HepG2 (cell line): ENCODE data around the gene ADAT3. TPM values are rescaled to one million over a fixed set of nuclear protein-coding genes. Genes with fewer than 3 reads are reported as not detected.
A peak's percentile ranks its signal among the peaks of the same experiment; 100 is the strongest.

Experiments
- ARID4A ChIP-seq: sonication (generic); formaldehyde crosslinking; IDR thresholded peaks from 2 replicates; pipeline ENCODE4 v1.5.0; 2020; ENCODE audit warnings: mild to moderate bottlenecking, missing genetic modification reagents, borderline replicate concordance
- ARID5B ChIP-seq: IDR thresholded peaks from 2 replicates; pipeline ENCODE4 v1.4.0; 2020; ENCODE audit warnings: mild to moderate bottlenecking, missing genetic modification reagents
- CEBPG ChIP-seq: IDR thresholded peaks from 2 replicates; pipeline ENCODE4 v1.6.1; 2016
- HDAC2 ChIP-seq: sonication (generic); formaldehyde crosslinking; IDR thresholded peaks from 2 replicates; pipeline ENCODE4 v1.4.0; 2020; ENCODE audit warnings: missing genetic modification reagents
- JUNB ChIP-seq: sonication (generic); formaldehyde crosslinking; IDR thresholded peaks from 2 replicates; pipeline ENCODE4 v1.8.0; 2022; ENCODE audit warnings: missing genetic modification reagents, mild to moderate bottlenecking, borderline replicate concordance
- NCOA5 ChIP-seq: sonication (generic); formaldehyde crosslinking; IDR thresholded peaks from 2 replicates; pipeline ENCODE4 v1.4.0; 2020; ENCODE audit warnings: missing genetic modification reagents
- NR2F2 ChIP-seq: IDR thresholded peaks from 2 replicates; pipeline ENCODE4 v1.6.1; 2012; ENCODE audit warnings: low read depth, inconsistent platforms, borderline replicate concordance
- PATZ1 ChIP-seq: sonication (generic); formaldehyde crosslinking; IDR thresholded peaks from 2 replicates; pipeline ENCODE4 v1.4.0; 2020; ENCODE audit warnings: missing genetic modification reagents
- SP5 ChIP-seq: IDR thresholded peaks from 2 replicates; pipeline ENCODE4 v1.6.1; 2016; ENCODE audit warnings: low read depth, borderline replicate concordance
- TEAD2 ChIP-seq: sonication (generic); formaldehyde crosslinking; IDR thresholded peaks from 2 replicates; pipeline ENCODE4 v1.9.0; 2021; ENCODE audit warnings: missing genetic modification reagents
- ZNF180 ChIP-seq: sonication (generic); formaldehyde crosslinking; IDR thresholded peaks from 2 replicates; pipeline ENCODE4 v1.4.0; 2020; ENCODE audit warnings: low read depth, missing genetic modification reagents, borderline replicate concordance
- ZNF362 ChIP-seq: sonication (generic); formaldehyde crosslinking; IDR thresholded peaks from 2 replicates; pipeline ENCODE4 v1.4.0; 2020; ENCODE audit warnings: missing genetic modification reagents, mild to moderate bottlenecking, borderline replicate concordance
- ZNF691 ChIP-seq: sonication (generic); formaldehyde crosslinking; IDR thresholded peaks from 2 replicates; pipeline ENCODE4 v1.4.0; 2020; ENCODE audit warnings: missing genetic modification reagents, low read depth, mild to moderate bottlenecking, borderline replicate concordance
- ZNF770 ChIP-seq: sonication (generic); formaldehyde crosslinking; IDR thresholded peaks from 2 replicates; pipeline ENCODE4 v1.5.0; 2020; ENCODE audit warnings: mild to moderate bottlenecking, missing genetic modification reagents
- ZNF788 ChIP-seq: sonication (generic); formaldehyde crosslinking; IDR thresholded peaks from 2 replicates; pipeline ENCODE4 v1.5.0; 2020; ENCODE audit warnings: mild to moderate bottlenecking, missing genetic modification reagents, borderline replicate concordance
- polyA plus RNA-seq, 8 experiments: library from polyadenylated mRNA; depleted of rRNA in 3 of 8; stranded (reverse) in 7 of 8; unstranded in 1 of 8; fragments of >200 nt; fragmentation: Illumina TruSeq in 4 of 8; extraction: Trizol in 4 of 8; gene quantifications; 2 replicates each; pipeline versions ENCODE4 v1.2.1 to v1.2.3, GENCODE V29; 2011 to 2016; ENCODE audit warnings: low read depth in 4 of 8, missing spikeins in 1 of 8, mixed read lengths in 1 of 8; ENCODE audit not compliant: insufficient read depth in 1 of 8
- total RNA-seq, 5 experiments: library from RNA; depleted of rRNA; stranded (reverse); fragments of >200 nt; fragmentation: Illumina TruSeq; extraction: Trizol; gene quantifications; 2 replicates each; pipeline ENCODE4 v1.2.3, GENCODE V29; 2016; ENCODE audit warnings: low read depth in 1 of 5

The ADAT3 gene
- total and polyA plus RNA-seq, 2 of the 13 experiments (the other 11 are each of a cell fraction or from before 2014, with no cell fraction given) = 0.95 to 3.5 TPM

- TF ChIP-seq ZNF770 (CRISPR knock-in tag) (peak; percentile 99), HDAC2 (CRISPR knock-in tag) (0 out of 2 replicates have a peak, but pooled peaks have one; percentile 41), TEAD2 (CRISPR knock-in tag) (no peak), ARID4A (peak; percentile 12; the same call in 1 of the 2 replicates), ZNF180 (CRISPR knock-in tag) (no peak), SP5 (CRISPR knock-in tag) (peak; percentile 85), ZNF788 (CRISPR knock-in tag) (peak; percentile 35; the same call in 1 of the 2 replicates), ARID5B (peak; percentile 50), ZNF691 (CRISPR knock-in tag) (no peak), ZNF362 (CRISPR knock-in tag) (peak; percentile 84), NR2F2 (0 out of 2 replicates have a peak, but pooled peaks have one; percentile 38), NCOA5 (CRISPR knock-in tag) (no peak), JUNB (CRISPR knock-in tag) (no peak), PATZ1 (CRISPR knock-in tag) (peak; percentile 50; the same call in 1 of the 2 replicates), CEBPG (CRISPR knock-in tag) (peak; percentile 90)
These were observed 2.3 kb upstream of the ADAT3 start (continued) for GRCh38 chr19:1902923-1903322.
